ENCODE results near the gene SLC4A7. TPM values are rescaled to one million over a fixed set of nuclear protein-coding genes. Genes with fewer than 3 reads are reported as not detected.

SLC4A7 gene
- total and polyA plus RNA-seq, 4 donors, result 3.3 to 87.1 (median 11.9) TPM

DNA sequence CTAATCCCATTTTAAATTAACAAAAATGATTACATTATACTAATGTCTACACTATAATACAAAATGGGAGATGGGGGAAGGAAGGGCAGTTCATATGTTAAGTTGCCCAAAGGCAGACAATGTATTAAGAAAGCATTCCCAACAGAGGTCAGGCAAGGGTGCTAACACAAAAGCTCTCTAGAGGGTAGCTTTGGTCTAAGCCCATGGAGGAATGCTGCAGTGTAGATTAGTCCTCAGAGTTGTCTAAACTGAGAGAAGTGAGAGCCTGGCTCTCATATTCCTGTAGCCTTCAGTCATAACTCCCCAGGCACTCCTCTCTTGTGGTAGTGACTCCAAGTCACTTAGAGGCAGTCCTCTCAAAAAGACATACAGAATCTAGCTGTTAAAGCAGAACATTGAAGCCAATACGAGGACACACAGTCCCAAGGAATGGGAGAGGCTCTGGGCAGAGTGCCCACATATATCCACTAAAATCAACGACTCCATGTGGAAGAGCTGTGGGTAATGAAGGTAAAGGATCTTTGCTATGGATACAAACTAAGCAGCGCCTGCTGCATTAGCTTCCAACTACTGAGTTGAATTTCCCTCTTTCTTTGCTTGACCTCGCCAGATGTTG, 129.5 kb downstream of the SLC4A7 start:
- peaks cover 0 to 4% (median 0%) of the 10 kb centered on the region in 5 donors for H3K4me1 ChIP-seq (ENCODE audit: control insufficient read depth in 5 of 5, insufficient read depth in 5 of 5, low read length in 5 of 5)
- ATAC-seq (ENCODE audit: insufficient read depth, low FRiP score) (no peak), DNase-seq (no peak)
- no peaks in the 10 kb centered on the region for H3K27me3 ChIP-seq (ENCODE audit: control insufficient read depth in 3 of 3, insufficient read depth in 3 of 3, low read length in 2 of 3)
- H3K9me3 ChIP-seq (ENCODE audit: control insufficient read depth in 4 of 4, insufficient read depth in 3 of 4, low read length in 3 of 4), result no peaks in the 10 kb centered on the region
- no peak overlapping the region for H3K4me3 ChIP-seq
- TF ChIP-seq, protein P1, sequence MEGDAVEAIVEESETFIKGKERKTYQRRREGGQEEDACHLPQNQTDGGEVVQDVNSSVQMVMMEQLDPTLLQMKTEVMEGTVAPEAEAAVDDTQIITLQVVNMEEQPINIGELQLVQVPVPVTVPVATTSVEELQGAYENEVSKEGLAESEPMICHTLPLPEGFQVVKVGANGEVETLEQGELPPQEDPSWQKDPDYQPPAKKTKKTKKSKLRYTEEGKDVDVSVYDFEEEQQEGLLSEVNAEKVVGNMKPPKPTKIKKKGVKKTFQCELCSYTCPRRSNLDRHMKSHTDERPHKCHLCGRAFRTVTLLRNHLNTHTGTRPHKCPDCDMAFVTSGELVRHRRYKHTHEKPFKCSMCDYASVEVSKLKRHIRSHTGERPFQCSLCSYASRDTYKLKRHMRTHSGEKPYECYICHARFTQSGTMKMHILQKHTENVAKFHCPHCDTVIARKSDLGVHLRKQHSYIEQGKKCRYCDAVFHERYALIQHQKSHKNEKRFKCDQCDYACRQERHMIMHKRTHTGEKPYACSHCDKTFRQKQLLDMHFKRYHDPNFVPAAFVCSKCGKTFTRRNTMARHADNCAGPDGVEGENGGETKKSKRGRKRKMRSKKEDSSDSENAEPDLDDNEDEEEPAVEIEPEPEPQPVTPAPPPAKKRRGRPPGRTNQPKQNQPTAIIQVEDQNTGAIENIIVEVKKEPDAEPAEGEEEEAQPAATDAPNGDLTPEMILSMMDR (IDR thresholded peaks at IDR 0.05; ENCODE audit: control extremely low read depth, extremely low read depth), result no peak
- no peak overlapping the region for H3K9ac ChIP-seq (ENCODE audit: insufficient read depth in 1 of 2, low read length in 2 of 2)
- no peaks in the 10 kb centered on the region for H3K36me3 ChIP-seq (ENCODE audit: control insufficient read depth in 4 of 4, insufficient read depth in 4 of 4, low read length in 4 of 4)
- no peak overlapping the region for H3K27ac ChIP-seq (ENCODE audit: low read depth in 1 of 2, low read length in 1 of 2)
- WGBS, 2 donors, result 76 to 84% methylated on average over 4 of the region's 4 CpGs

DNA sequence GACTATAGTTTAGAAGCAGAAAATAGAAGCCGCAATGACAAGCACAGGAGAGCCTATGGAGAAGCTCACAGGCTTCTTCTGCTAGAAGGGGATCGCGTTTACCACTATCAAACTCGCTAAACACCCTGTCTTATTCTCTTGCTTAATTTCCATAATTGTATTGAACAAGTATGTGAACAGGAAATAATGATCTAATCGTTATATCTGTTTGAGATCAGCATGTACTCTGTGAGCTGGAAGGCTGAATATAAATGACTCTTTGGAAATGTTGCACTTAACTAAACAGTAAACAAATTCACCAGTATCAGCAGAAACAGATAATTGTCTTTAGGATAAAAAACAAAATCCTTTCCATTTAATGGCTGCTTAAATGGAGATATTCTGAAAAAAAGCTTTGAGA, 130.0 kb downstream of the SLC4A7 start:
- H3K36me3 ChIP-seq (ENCODE audit: control insufficient read depth in 4 of 4, insufficient read depth in 4 of 4, low read length in 4 of 4), result no peaks in the 10 kb centered on the region
- H3K27me3 ChIP-seq (ENCODE audit: control insufficient read depth in 3 of 3, insufficient read depth in 3 of 3, low read length in 2 of 3), result no peaks in the 10 kb centered on the region
- no peaks in the 10 kb centered on the region for H3K9me3 ChIP-seq (ENCODE audit: control insufficient read depth in 4 of 4, insufficient read depth in 3 of 4, low read length in 3 of 4)
- no peak overlapping the region for H3K4me3 ChIP-seq
- 62 to 73% methylated on average over 5 of the region's 5 CpGs for WGBS, 2 donors
- DNase-seq, result no peak
- H3K4me1 ChIP-seq (ENCODE audit: control insufficient read depth in 5 of 5, insufficient read depth in 5 of 5, low read length in 5 of 5), result peaks cover 0 to 5% (median 0%) of the 10 kb centered on the region in 5 donors
- no peak overlapping the region for H3K27ac ChIP-seq (ENCODE audit: low read depth in 1 of 2, low read length in 1 of 2)
- no peak for ATAC-seq (ENCODE audit: insufficient read depth, low FRiP score)
- TF ChIP-seq, protein P1 (IDR thresholded peaks at IDR 0.05; ENCODE audit: control extremely low read depth, extremely low read depth), result no peak
- H3K9ac ChIP-seq (ENCODE audit: insufficient read depth in 1 of 2, low read length in 2 of 2), result no peak overlapping the region

DNA sequence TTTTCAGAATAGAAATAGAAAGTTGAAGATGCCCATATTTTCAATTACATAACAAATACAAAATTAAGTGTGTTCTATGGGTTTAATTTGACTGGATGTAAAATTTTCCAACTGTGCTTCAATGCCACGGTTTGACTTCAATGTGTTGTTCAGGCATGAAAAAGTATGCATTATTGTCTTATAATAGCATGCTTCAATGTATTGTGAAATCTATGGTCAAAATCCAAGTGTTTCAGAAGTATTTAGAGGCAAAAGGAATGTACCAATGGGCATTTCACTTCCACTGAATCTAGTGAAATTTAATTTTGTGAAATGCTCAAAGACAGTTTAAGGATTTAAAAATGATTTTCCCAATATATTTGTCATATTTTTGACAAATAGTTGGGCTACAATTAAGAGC, 131.0 kb downstream of the SLC4A7 start:
- Histone ChIP-seq H3K36me3 (ENCODE audit: control insufficient read depth in 4 of 4, insufficient read depth in 4 of 4, low read length in 4 of 4) (no peaks in the 10 kb centered on the region), H3K9ac (ENCODE audit: insufficient read depth in 1 of 2, low read length in 2 of 2) (no peak overlapping the region), H3K4me1 (ENCODE audit: control insufficient read depth in 5 of 5, insufficient read depth in 5 of 5, low read length in 5 of 5) (peaks cover 0 to 5% (median 0%) of the 10 kb centered on the region in 5 donors), H3K27ac (ENCODE audit: low read depth in 1 of 2, low read length in 1 of 2) (no peak overlapping the region), H3K9me3 (ENCODE audit: control insufficient read depth in 4 of 4, insufficient read depth in 3 of 4, low read length in 3 of 4) (no peaks in the 10 kb centered on the region), H3K27me3 (ENCODE audit: control insufficient read depth in 3 of 3, insufficient read depth in 3 of 3, low read length in 2 of 3) (no peaks in the 10 kb centered on the region), H3K4me3 (no peak overlapping the region)
- WGBS, 2 donors, result 71 to 74% methylated on average over 1 of the region's 1 CpG
- TF ChIP-seq, protein P1 (IDR thresholded peaks at IDR 0.05; ENCODE audit: control extremely low read depth, extremely low read depth), result no peak
- DNase-seq (no peak), ATAC-seq (ENCODE audit: insufficient read depth, low FRiP score) (no peak)

DNA sequence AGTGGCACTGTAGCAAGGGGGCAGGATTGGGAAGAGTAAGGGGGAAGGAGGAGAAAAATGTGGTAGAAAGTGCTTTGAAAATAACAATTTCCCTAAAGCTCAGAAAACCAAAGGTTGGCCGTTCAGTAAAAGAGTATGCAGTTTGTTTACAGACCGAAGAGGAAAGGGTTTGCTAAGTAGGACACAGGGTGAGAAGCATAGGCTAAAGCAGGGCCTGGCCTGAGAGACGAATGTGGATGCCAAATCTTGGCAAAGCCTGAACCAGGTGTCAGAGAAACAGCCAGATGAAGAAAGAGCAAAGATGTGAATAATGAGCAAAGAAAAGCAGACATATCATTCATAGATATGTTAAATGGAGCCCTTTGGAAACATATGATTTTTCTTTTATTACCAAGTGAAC, 132.1 kb downstream of the SLC4A7 start:
- H3K9ac ChIP-seq (ENCODE audit: insufficient read depth in 1 of 2, low read length in 2 of 2), result no peak overlapping the region
- no peak for DNase-seq
- no peaks in the 10 kb centered on the region for H3K9me3 ChIP-seq (ENCODE audit: control insufficient read depth in 4 of 4, insufficient read depth in 3 of 4, low read length in 3 of 4)
- H3K27ac ChIP-seq (ENCODE audit: low read depth in 1 of 2, low read length in 1 of 2), result no peak overlapping the region
- no peaks in the 10 kb centered on the region for H3K27me3 ChIP-seq (ENCODE audit: control insufficient read depth in 3 of 3, insufficient read depth in 3 of 3, low read length in 2 of 3)
- no peaks in the 10 kb centered on the region for H3K36me3 ChIP-seq (ENCODE audit: control insufficient read depth in 4 of 4, insufficient read depth in 4 of 4, low read length in 4 of 4)
- H3K4me3 ChIP-seq, result no peak overlapping the region
- peaks cover 0 to 5% (median 0%) of the 10 kb centered on the region in 5 donors for H3K4me1 ChIP-seq (ENCODE audit: control insufficient read depth in 5 of 5, insufficient read depth in 5 of 5, low read length in 5 of 5)
- WGBS, 2 donors, result 65 to 88% methylated on average over 3 of the region's 3 CpGs
- TF ChIP-seq, protein P1 (IDR thresholded peaks at IDR 0.05; ENCODE audit: control extremely low read depth, extremely low read depth), result no peak
- ATAC-seq (ENCODE audit: insufficient read depth, low FRiP score), result no peak

Measured in lung (tissue), 12 donors.